GM21528 (cell line): Measurements from ENCODE around the gene ATG4C.
"Not testable (repeated sequence)": the region's sequence is repeated elsewhere in the genome, so short reads cannot be mapped to it uniquely, and the experiment has no call there.

Experiments
- ATAC-seq: cut with Tn5 transposase; IDR thresholded peaks from one replicate; pipeline ENCODE4 v1.9.1; 2021; ENCODE audit warnings: mild to moderate bottlenecking, moderate library complexity; ENCODE audit not compliant: unreplicated experiment, low FRiP score

ATG4C gene

GRCh38 chr1:62783736-62784508 is at the start of gene ATG4C:
Gene ATG4C (plus strand): TSS chr1:62784132. CDS start chr1:62803787, 19,655 bp downstream.
- peak; percentile 96 for ATAC-seq

GRCh38 chr1:62735491-62736171 is 48.3 kb upstream of the ATG4C start:
- no peak for ATAC-seq

GRCh38 chr1:62740701-62741100 is 43.2 kb upstream of the ATG4C start:
- not testable (repeated sequence) for ATAC-seq

- no peak for ATAC-seq
These were observed 39.0 kb upstream of the ATG4C start for GRCh38 chr1:62744611-62745577.

- ATAC-seq: no peak
These were observed 37.7 kb upstream of the ATG4C start for GRCh38 chr1:62746086-62746808.

- ATAC-seq: no peak
These were observed 37.2 kb upstream of the ATG4C start for GRCh38 chr1:62746809-62747138.

GRCh38 chr1:62753031-62753965 is 30.6 kb upstream of the ATG4C start:
- ATAC-seq: no peak

- ATAC-seq: not testable (repeated sequence)
These were observed 29.0 kb upstream of the ATG4C start for GRCh38 chr1:62754938-62755337.

- ATAC-seq: not testable (repeated sequence)
These were observed 27.6 kb upstream of the ATG4C start for GRCh38 chr1:62756255-62756884.

- ATAC-seq: not testable (repeated sequence)
These were observed 24.6 kb upstream of the ATG4C start for GRCh38 chr1:62759232-62759875.

GRCh38 chr1:62760021-62760782 is 23.7 kb upstream of the ATG4C start:
- ATAC-seq: not testable (repeated sequence)

GRCh38 chr1:62761223-62761870 is 22.6 kb upstream of the ATG4C start:
- not testable (repeated sequence) for ATAC-seq

- not testable (repeated sequence) for ATAC-seq
These were observed 21.9 kb upstream of the ATG4C start for GRCh38 chr1:62762027-62762426.

GRCh38 chr1:62765981-62766380 is 18.0 kb upstream of the ATG4C start:
- no peak for ATAC-seq

GRCh38 chr1:62768551-62768950 is 15.4 kb upstream of the ATG4C start:
- ATAC-seq: not testable (repeated sequence)

GRCh38 chr1:62772607-62773295 is 11.2 kb upstream of the ATG4C start:
- ATAC-seq: no peak
